PC-9 (cell line): ENCODE data around the gene ATOSB. TPM values are rescaled to one million over a fixed set of nuclear protein-coding genes. Genes with fewer than 3 reads are reported as not detected.

Source experiments
- BruUV-seq: library from RNA; stranded (reverse); fragments of 400-500 nt; replicated peaks from 2 replicates; lab custom pipeline; 2021; lab: Mats Ljungman, UMichigan
- CTCF ChIA-PET: fragments of 300-600 bp; sonication (Branson Sonifier 250); formaldehyde crosslinking; loops from one replicate; lab custom pipeline; 2022; ENCODE audit warnings: antibody characterized with exemption; lab: Charles Lee
- POLR2A ChIA-PET: fragments of 300-600 bp; sonication (Branson Sonifier 250); formaldehyde crosslinking; loops from one replicate; lab custom pipeline; 2022; ENCODE audit warnings: antibody characterized with exemption; ENCODE audit not compliant: unreplicated experiment; lab: Charles Lee
- DNase-seq, 2 experiments: peaks; one replicate each; pipeline versions ENCODE4 v3.0.0 to v3.0.0-alpha.2; 2015 to 2022; ENCODE audit warnings: mixed read lengths in 1 of 2
- H2AFZ ChIP-seq: fragments of 200-600 bp; sonication (generic); 2 replicates; pipeline ENCODE4 v1.8.1; 2017; ENCODE audit warnings: antibody characterized with exemption
- H3F3A ChIP-seq: fragments of 200-600 bp; sonication (generic); 2 replicates; pipeline ENCODE4 v1.8.1; 2017; ENCODE audit warnings: antibody characterized with exemption, mild to moderate bottlenecking, low read depth; ENCODE audit not compliant: insufficient read depth
- H3K27ac ChIP-seq: fragments of 200-600 bp; sonication (generic); 2 replicates; pipeline ENCODE4 v1.6.1; 2016; ENCODE audit warnings: mixed run types
- H3K27me3 ChIP-seq: fragments of 200-600 bp; sonication (generic); 2 replicates; pipeline ENCODE4 v1.6.1; 2016; ENCODE audit warnings: low read depth, mixed run types; ENCODE audit not compliant: insufficient read depth
- H3K36me3 ChIP-seq: fragments of 200-600 bp; sonication (generic); 2 replicates; pipeline ENCODE4 v1.6.1; 2016; ENCODE audit warnings: low read depth, mixed run types
- H3K4me1 ChIP-seq: fragments of 200-600 bp; sonication (generic); replicated peaks from 2 replicates; pipeline ENCODE4 v1.6.1; 2016; ENCODE audit warnings: mixed run types; ENCODE audit not compliant: insufficient read depth
- H3K4me2 ChIP-seq: fragments of 200-600 bp; sonication (generic); 2 replicates; pipeline ENCODE4 v1.6.1; 2017; ENCODE audit warnings: mixed run types
- H3K4me3 ChIP-seq: fragments of 200-600 bp; sonication (generic); 2 replicates; pipeline ENCODE4 v1.6.1; 2016; ENCODE audit warnings: mixed run types
- H3K79me2 ChIP-seq: fragments of 200-600 bp; sonication (generic); 2 replicates; pipeline ENCODE4 v1.6.1; 2017; ENCODE audit warnings: low read depth, mixed run types
- H3K9me2 ChIP-seq: fragments of 200-600 bp; sonication (generic); 2 replicates; pipeline ENCODE4 v1.8.1; 2017; ENCODE audit warnings: mild to moderate bottlenecking; ENCODE audit not compliant: insufficient read depth
- H3K9me3 ChIP-seq: fragments of 200-600 bp; sonication (generic); 2 replicates; pipeline ENCODE4 v1.8.1; 2016; ENCODE audit warnings: low read depth; ENCODE audit not compliant: insufficient read depth
- H4K20me1 ChIP-seq: fragments of 200-600 bp; sonication (generic); 2 replicates; pipeline ENCODE4 v1.8.1; 2017; ENCODE audit not compliant: insufficient read depth
- EZH2 ChIP-seq: fragments of 200-600 bp; sonication (generic); IDR thresholded peaks from 2 replicates; pipeline ENCODE4 v1.8.0; 2017; ENCODE audit warnings: antibody characterized with exemption, low read depth
- intact Hi-C: fragments of 100-400 bp; cut with micrococcal nuclease; formaldehyde crosslinking; loops from one replicate; pipeline ENCODE4 v1.10.0; 2022; ENCODE audit not compliant: unreplicated experiment
- total RNA-seq: library from RNA; stranded (reverse); gene quantifications from 2 replicates; pipeline ENCODE4 v1.2.3, GENCODE V29; 2021
- TF ChIP-seq, protein P1 (sequence below): fragments of 200-600 bp; sonication (generic); conservative IDR thresholded peaks from 2 replicates; pipeline ENCODE4 v1.6.1; 2017; ENCODE audit warnings: mixed run types, antibody characterized with exemption, mild to moderate bottlenecking, moderate library complexity

The ATOSB gene
- total RNA-seq, 1 experiment from 2014 or later, result 10.5 TPM

- no peak for DNase-seq
- no peak overlapping the region for H3K4me2 ChIP-seq
- H3K4me3 ChIP-seq, result no peak overlapping the region
- no peaks in the 10 kb centered on the region for H4K20me1 ChIP-seq
- H3K27me3 ChIP-seq, result no peaks in the 10 kb centered on the region
- H3K36me3 ChIP-seq, result no peaks in the 10 kb centered on the region
- no peak for TF ChIP-seq EZH2
- TF ChIP-seq, protein P1, sequence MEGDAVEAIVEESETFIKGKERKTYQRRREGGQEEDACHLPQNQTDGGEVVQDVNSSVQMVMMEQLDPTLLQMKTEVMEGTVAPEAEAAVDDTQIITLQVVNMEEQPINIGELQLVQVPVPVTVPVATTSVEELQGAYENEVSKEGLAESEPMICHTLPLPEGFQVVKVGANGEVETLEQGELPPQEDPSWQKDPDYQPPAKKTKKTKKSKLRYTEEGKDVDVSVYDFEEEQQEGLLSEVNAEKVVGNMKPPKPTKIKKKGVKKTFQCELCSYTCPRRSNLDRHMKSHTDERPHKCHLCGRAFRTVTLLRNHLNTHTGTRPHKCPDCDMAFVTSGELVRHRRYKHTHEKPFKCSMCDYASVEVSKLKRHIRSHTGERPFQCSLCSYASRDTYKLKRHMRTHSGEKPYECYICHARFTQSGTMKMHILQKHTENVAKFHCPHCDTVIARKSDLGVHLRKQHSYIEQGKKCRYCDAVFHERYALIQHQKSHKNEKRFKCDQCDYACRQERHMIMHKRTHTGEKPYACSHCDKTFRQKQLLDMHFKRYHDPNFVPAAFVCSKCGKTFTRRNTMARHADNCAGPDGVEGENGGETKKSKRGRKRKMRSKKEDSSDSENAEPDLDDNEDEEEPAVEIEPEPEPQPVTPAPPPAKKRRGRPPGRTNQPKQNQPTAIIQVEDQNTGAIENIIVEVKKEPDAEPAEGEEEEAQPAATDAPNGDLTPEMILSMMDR, result no peak
- no TSS peak for BruUV-seq
- peaks cover 18% of the 10 kb centered on the region for H3K79me2 ChIP-seq
- intact Hi-C loops, result no loop called here
- H3F3A ChIP-seq, result peaks cover 26% of the 10 kb centered on the region
- ChIA-PET POLR2A (no interaction called here), CTCF (no interaction called here)
- no peaks in the 10 kb centered on the region for H3K4me1 ChIP-seq
- no peaks in the 10 kb centered on the region for H3K9me3 ChIP-seq
- H3K27ac ChIP-seq, result no peak overlapping the region
- no peak overlapping the region for H2AFZ ChIP-seq
- H3K9me2 ChIP-seq, result no peaks in the 10 kb centered on the region
Observed at GRCh38 chr9:35076848-35077247, 38.8 kb downstream of the ATOSB start.

DNA sequence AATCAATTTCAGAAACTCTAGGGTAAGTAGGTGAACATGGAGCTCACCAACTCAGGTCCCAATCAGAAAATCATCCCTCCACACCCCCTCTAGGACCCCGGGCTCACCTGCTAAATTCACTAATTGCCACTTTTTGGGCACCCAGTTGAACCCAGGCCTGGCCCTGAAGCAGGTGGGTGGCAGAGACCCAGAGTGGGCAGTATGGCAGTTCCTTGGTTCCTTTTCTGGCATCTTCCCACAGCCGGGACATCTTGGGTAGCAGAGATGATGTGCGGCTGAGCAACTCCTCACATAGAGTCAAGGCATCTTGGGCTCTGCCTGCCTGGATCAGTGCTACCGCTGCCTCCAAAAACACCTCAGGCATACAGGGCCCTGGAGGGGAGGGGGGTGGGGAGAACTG, 40.3 kb downstream of the ATOSB start:
- POLR2A ChIA-PET, result no interaction called here
- intact Hi-C loops, result no loop called here

GRCh38 chr9:35074791-35075190, 40.9 kb downstream of the ATOSB start:
- DNase-seq, result no peak
- Histone ChIP-seq H3K27ac (no peak overlapping the region), H3K9me3 (no peaks in the 10 kb centered on the region), H3K4me2 (no peak overlapping the region), H3K79me2 (peaks cover 38% of the 10 kb centered on the region), H3K4me3 (no peak overlapping the region), H4K20me1 (peaks cover 19% of the 10 kb centered on the region), H3K27me3 (no peaks in the 10 kb centered on the region), H3F3A (peaks cover 22% of the 10 kb centered on the region), H3K36me3 (no peaks in the 10 kb centered on the region), H3K4me1 (peaks cover 10% of the 10 kb centered on the region), H2AFZ (no peak overlapping the region), H3K9me2 (no peaks in the 10 kb centered on the region)
- intact Hi-C loops, result loop anchor here (5.0 kb wide), 1 partner anchor 87 kb away; the partner anchor contains the start of gene DNAJB5
- TF ChIP-seq, protein P1, result no peak
- TF ChIP-seq EZH2, result no peak
- POLR2A ChIA-PET, result no interaction called here
- CTCF ChIA-PET, result no interaction called here
- BruUV-seq, result no TSS peak

More for the DNA sequence above, 40.3 kb downstream of the ATOSB start:
- no peak for TF ChIP-seq EZH2
- TF ChIP-seq, protein P1, result no peak
- Histone ChIP-seq H3K4me3 (no peak overlapping the region), H3K27me3 (no peaks in the 10 kb centered on the region), H3F3A (peaks cover 26% of the 10 kb centered on the region), H3K36me3 (no peaks in the 10 kb centered on the region), H3K79me2 (peaks cover 33% of the 10 kb centered on the region), H4K20me1 (peaks cover 13% of the 10 kb centered on the region), H3K4me1 (peaks cover 4% of the 10 kb centered on the region), H2AFZ (no peak overlapping the region), H3K9me2 (no peaks in the 10 kb centered on the region), H3K4me2 (no peak overlapping the region), H3K9me3 (no peaks in the 10 kb centered on the region), H3K27ac (no peak overlapping the region)
- no peak for DNase-seq
- no TSS peak for BruUV-seq
- CTCF ChIA-PET, result no interaction called here
